Measurements from ENCODE around the gene NFKBIB. TPM values are rescaled to one million over a fixed set of nuclear protein-coding genes. Genes with fewer than 3 reads are reported as not detected.
A peak's percentile ranks its signal among the peaks of the same experiment; 100 is the strongest.

The NFKBIB gene
- total and polyA plus RNA-seq, 2 of the 13 experiments (the other 11 are each of a cell fraction or from before 2014, with no cell fraction given), result 8.6 to 14.9 TPM

DNA sequence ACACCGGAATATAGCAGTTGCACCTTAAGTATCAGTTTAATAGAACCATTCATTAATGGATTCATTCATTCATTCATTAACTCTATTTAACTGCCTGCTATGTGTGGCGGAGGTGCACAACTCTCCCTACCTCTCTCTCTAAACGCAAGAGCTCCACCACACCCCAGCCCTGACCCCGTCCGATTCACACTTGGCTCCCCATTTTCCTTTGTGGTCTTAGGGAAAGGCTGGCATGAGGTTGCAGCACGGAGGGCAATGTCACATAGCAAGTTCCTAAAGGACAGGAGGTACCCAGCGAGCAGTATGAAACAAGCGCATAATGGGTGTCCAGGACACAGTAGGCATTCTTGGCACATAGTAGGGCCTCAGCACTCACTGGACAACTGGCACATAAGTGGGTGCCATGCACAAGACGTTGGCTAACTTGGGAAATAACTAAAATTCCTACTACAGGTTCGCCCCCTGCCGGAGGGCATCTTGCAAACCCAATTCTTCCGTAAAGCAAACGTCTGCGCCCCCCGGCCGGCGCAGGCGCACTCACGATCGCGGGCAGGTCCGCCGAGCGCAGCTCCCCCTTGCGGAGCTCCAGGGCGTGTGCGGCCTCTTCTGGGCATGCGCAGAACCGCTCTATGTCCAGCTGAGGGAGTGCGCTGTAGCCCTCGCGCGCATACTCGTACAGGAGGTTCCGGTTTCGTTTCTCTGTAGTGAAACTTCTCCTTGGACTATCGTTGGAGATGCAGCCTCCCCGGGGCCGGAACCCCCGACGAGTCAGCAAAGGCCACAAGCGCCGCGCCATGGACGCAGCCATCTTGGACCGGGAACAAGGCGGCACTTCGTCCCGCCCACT is 30.4 kb downstream of the NFKBIB start, which contains the start of gene SARS2:
Gene SARS2 (minus strand): TSS at position 835 of the 847 bp plus-strand sequence. CDS start 27 bp downstream, at position 808.
- in situ Hi-C loops (cut with HindIII; ENCODE audit: extremely low pct_ligation_motif_present, low pct_unique_long_range_greater_than_20kb) (no loop called here), intact Hi-C loops (cut with micrococcal nuclease; ENCODE audit: unreplicated experiment) (loop anchor here (5.0 kb wide), 2 partner anchors 198 to 273 kb away; no protein-coding TSS in a partner anchor)
- 0 out of 2 replicates have a peak, but pooled peaks cover 5% of the 10 kb centered on the region for H3K9me3 ChIP-seq (ENCODE audit: low read length)
- peaks cover 31% of the 10 kb centered on the region for H3K79me2 ChIP-seq (ENCODE audit: insufficient read depth, low read length)
- peak within 1 kb of the TSS; percentile 77 to 84 (median 81) for H3K4me3 ChIP-seq (replicated peaks in 1 of 3; ENCODE audit: insufficient read depth in 1 of 3, low read depth in 2 of 3, low read length in 3 of 3)
- 14% methylated on average over 18 of the region's 49 CpGs for WGBS (ENCODE audit: low lambda C conversion rate)
- H3K4me1 ChIP-seq (ENCODE audit: insufficient read depth, low read length), result peaks cover 50% of the 10 kb centered on the region
- BruUV-seq (replicated peaks), result no TSS peak
- H3K27me3 ChIP-seq (ENCODE audit: control insufficient read depth in 1 of 2, insufficient read depth in 2 of 2, low read length in 2 of 2), result no peaks in the 10 kb centered on the region
- peak within 1 kb of the TSS; percentile 64 for H2AFZ ChIP-seq (ENCODE audit: low read length)
- peaks cover 7 to 12% of the 10 kb centered on the region in 2 experiments for H3K36me3 ChIP-seq (replicated peaks in 1 of 2; ENCODE audit: control insufficient read depth in 1 of 2, insufficient read depth in 2 of 2, low read length in 2 of 2)
- no peaks in the 10 kb centered on the region; the same call in 1 of the 2 replicates for H4K20me1 ChIP-seq (ENCODE audit: insufficient read depth, low read length)
- ChIA-PET POLR2A (interaction anchor here (0.6 to 2.9 kb wide), 31 partner anchors 12 to 556 kb away, joined by 3 to 24 read pairs (median 4); partner anchors contain the start of genes ACTN4, CAPN12, ECH1 and EIF3K), CTCF (ENCODE audit: low intra/inter-chr PET ratio, low total read pairs) (interaction anchor here (0.6 to 1.2 kb wide), 2 partner anchors 23 to 283 kb away, joined by 3 to 4 read pairs; partner anchors contain the start of gene ACTN4)
- H3K9ac ChIP-seq (ENCODE audit: insufficient read depth, low read depth, low read length), result peak within 1 kb of the TSS; percentile 88
- peak within 1 kb of the TSS; percentile 91 for H3K4me2 ChIP-seq (ENCODE audit: low read depth, low read length)
- peak; percentile 89 for DNase-seq (ENCODE audit: low spot score)
- peak; percentile 8 for FAIRE-seq
- peak within 1 kb of the TSS; percentile 91 for H3K27ac ChIP-seq (ENCODE audit: extremely low read length, insufficient read depth, low read length)
- peak; percentile 46 for ATAC-seq
- TF ChIP-seq RBFOX2 (IDR thresholded peaks at IDR 0.05; ENCODE audit: low read depth, low read length) (peak; percentile 97), ZNF616 (CRISPR knock-in tag; IDR thresholded peaks at IDR 0.05; ENCODE audit: low read depth) (peak; percentile 51; the same call in 1 of the 2 replicates), ZNF574 (CRISPR knock-in tag; IDR thresholded peaks at IDR 0.05) (peak; percentile 83), SMAD3 (CRISPR knock-in tag; IDR thresholded peaks at IDR 0.05) (peak; percentile 84), THAP11 (CRISPR knock-in tag; IDR thresholded peaks at IDR 0.05) (peak; percentile 85), IRF2 (CRISPR knock-in tag; IDR thresholded peaks at IDR 0.05) (0 out of 2 replicates have a peak, but pooled peaks have one; percentile 68), ZSCAN20 (CRISPR knock-in tag; IDR thresholded peaks at IDR 0.05; ENCODE audit: borderline replicate concordance) (0 out of 2 replicates have a peak, but pooled peaks have one; percentile 16), KDM5A (IDR thresholded peaks at IDR 0.05; ENCODE audit: borderline replicate concordance, low read length) (peak; percentile 86), ZBTB33 (CRISPR knock-in tag; IDR thresholded peaks at IDR 0.05) (peak; percentile 45; the same call in 1 of the 2 replicates), NCOR1 (IDR thresholded peaks at IDR 0.05; ENCODE audit: borderline replicate concordance, low read length) (no peak), MXD4 (CRISPR knock-in tag; IDR thresholded peaks at IDR 0.05) (peak; percentile 41; the same call in 1 of the 2 replicates), SMARCE1 (IDR thresholded peaks at IDR 0.05; ENCODE audit: borderline replicate concordance) (no peak), ZNF557 (CRISPR knock-in tag; IDR thresholded peaks at IDR 0.05) (no peak), CENPBD1 (CRISPR knock-in tag; IDR thresholded peaks at IDR 0.05; ENCODE audit: borderline replicate concordance, low read depth) (no peak)
- TF ChIP-seq, protein P1, sequence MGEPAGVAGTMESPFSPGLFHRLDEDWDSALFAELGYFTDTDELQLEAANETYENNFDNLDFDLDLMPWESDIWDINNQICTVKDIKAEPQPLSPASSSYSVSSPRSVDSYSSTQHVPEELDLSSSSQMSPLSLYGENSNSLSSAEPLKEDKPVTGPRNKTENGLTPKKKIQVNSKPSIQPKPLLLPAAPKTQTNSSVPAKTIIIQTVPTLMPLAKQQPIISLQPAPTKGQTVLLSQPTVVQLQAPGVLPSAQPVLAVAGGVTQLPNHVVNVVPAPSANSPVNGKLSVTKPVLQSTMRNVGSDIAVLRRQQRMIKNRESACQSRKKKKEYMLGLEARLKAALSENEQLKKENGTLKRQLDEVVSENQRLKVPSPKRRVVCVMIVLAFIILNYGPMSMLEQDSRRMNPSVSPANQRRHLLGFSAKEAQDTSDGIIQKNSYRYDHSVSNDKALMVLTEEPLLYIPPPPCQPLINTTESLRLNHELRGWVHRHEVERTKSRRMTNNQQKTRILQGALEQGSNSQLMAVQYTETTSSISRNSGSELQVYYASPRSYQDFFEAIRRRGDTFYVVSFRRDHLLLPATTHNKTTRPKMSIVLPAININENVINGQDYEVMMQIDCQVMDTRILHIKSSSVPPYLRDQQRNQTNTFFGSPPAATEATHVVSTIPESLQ (CRISPR knock-in tag; conservative IDR thresholded peaks at IDR 0.05), result 0 out of 2 replicates have a peak, but pooled peaks have one; percentile 23
